ENCODE results near the gene C22orf39.

The C22orf39 gene

DNA sequence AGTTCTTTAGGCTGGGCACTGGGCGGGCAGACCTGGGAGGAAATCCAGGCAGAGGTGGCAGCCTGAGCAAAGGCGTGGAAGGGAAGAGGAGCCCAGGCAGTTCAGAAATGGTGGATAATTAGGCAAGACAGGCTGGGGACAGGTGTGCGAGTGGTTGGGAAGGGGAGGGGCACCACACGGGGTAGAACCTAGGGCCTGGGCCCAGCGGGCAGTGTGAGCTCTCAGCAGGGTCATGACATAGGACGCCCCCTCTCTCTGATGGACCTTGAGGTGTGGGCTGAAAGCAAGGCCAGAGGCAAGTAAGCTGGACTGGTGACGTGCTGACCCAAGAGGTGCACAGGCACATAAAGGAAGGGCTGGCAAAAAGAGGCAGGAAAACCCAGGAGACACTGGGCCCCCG is 24.7 kb upstream of the C22orf39 start:
- Histone ChIP-seq H3K9me3 (no peaks in the 10 kb centered on the region), H3K27ac (no peak overlapping the region), H3K27me3 (no peaks in the 10 kb centered on the region), H3K36me3 (peaks cover 54 to 85% (median 77%) of the 10 kb centered on the region in 3 donors), H3K4me3 (no peak overlapping the region), H3K4me1 (peaks cover 0 to 5% (median 1%) of the 10 kb centered on the region in 4 donors)
- no peak for DNase-seq
- TF ChIP-seq, protein P1, sequence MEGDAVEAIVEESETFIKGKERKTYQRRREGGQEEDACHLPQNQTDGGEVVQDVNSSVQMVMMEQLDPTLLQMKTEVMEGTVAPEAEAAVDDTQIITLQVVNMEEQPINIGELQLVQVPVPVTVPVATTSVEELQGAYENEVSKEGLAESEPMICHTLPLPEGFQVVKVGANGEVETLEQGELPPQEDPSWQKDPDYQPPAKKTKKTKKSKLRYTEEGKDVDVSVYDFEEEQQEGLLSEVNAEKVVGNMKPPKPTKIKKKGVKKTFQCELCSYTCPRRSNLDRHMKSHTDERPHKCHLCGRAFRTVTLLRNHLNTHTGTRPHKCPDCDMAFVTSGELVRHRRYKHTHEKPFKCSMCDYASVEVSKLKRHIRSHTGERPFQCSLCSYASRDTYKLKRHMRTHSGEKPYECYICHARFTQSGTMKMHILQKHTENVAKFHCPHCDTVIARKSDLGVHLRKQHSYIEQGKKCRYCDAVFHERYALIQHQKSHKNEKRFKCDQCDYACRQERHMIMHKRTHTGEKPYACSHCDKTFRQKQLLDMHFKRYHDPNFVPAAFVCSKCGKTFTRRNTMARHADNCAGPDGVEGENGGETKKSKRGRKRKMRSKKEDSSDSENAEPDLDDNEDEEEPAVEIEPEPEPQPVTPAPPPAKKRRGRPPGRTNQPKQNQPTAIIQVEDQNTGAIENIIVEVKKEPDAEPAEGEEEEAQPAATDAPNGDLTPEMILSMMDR (IDR thresholded peaks at IDR 0.05): no peak
- intact Hi-C loops (cut with DNase I; ENCODE audit: low total_unique reads): no loop called here

DNA sequence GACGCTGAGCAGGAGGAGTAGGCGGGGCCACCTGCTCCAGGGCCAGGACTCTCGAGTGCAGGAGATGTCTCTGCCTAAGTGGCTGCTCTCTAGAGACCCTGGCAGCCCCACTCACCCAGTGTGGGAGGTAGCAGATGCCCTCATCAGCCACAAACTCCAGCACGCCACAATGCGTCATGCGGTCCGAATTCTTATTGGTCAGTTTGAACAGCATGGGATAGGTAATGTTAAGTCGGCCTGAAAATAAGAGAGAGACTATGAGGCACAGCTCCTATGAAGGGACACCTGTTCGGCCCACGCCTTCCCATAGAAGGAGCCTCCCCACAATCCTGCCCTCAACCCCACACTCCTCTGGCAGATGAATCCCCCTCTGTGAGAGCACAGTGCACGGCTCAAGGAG is 24.1 kb upstream of the C22orf39 start:
- Histone ChIP-seq H3K27ac (no peak overlapping the region), H3K4me3 (no peak overlapping the region), H3K4me1 (peaks cover 0 to 3% (median 0%) of the 10 kb centered on the region in 4 donors), H3K36me3 (peaks cover 60 to 91% (median 83%) of the 10 kb centered on the region in 3 donors), H3K9me3 (no peaks in the 10 kb centered on the region), H3K27me3 (no peaks in the 10 kb centered on the region)
- intact Hi-C loops (cut with DNase I; ENCODE audit: low total_unique reads): no loop called here
- TF ChIP-seq, protein P1 (IDR thresholded peaks at IDR 0.05): no peak
- DNase-seq: no peak

DNA sequence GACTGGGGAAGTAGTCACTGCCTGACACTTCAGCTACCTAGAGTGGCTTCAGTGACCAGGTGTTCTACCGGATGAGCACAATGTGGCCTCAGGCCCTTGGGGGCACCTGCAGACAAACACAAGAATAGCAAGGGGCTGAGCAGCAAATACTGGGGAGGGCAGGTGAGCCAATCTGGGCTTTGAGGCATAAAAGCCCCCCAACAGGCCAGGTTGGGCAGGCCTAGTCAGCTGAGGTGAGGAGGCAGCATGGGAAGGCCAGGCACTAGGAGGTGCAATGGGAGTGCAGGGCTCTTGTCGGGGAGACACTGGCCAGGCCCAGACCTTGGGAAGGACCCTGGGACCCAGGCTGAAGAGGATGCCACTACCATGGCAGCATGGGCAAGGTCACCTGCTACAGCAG is 22.5 kb upstream of the C22orf39 start:
- TF ChIP-seq, protein P1 (IDR thresholded peaks at IDR 0.05): no peak
- H3K27ac ChIP-seq: no peak overlapping the region
- H3K27me3 ChIP-seq: no peaks in the 10 kb centered on the region
- H3K36me3 ChIP-seq: peaks cover 74 to 100% (median 99%) of the 10 kb centered on the region in 3 donors
- H3K4me1 ChIP-seq: no peaks in the 10 kb centered on the region
- no peak overlapping the region for H3K4me3 ChIP-seq
- H3K9me3 ChIP-seq: no peaks in the 10 kb centered on the region
- DNase-seq: no peak
- intact Hi-C loops (cut with DNase I; ENCODE audit: low total_unique reads): no loop called here

DNA sequence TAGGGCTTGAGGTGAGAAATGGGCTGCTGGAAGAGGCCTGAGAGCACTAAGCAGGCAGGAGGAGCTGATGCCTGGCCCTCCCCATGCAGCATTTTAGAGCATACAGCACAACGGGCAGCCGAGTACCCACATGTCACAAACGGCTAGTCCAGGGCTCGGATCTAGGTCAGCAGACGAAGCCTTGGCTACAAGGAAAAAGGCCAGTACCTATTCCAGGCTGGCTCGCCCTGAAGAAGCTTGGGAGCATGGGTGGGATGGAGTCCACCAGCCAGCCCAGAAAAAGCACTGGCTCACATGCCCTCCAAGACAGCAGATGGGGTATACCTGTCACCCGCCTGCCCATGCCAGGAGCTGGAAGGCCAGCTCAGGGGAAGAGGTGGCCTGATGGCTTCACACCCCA is 21.9 kb upstream of the C22orf39 start:
- intact Hi-C loops (cut with DNase I; ENCODE audit: low total_unique reads): no loop called here
- no peaks in the 10 kb centered on the region for H3K4me1 ChIP-seq

DNA sequence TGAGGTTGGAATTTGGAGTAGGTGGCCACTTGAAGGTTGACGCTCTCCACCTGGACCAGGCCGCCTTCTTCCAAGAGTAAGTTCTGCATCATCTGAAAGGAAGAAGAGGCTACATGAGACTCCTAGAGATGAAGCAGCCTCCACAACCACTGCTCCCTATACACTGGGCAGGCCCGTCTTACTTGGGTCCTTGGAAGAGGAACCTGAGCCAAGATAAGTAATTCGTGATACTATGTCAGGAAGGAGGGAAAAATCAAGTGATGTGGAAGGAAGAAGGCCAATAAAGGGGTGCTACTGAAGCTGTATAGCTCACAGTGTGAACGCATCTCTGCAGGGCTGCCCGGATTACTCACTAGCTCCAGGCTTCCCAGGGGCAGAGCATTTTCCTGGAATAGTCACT is 20.4 kb upstream of the C22orf39 start:
- Histone ChIP-seq H3K36me3 (peaks cover 85 to 97% (median 96%) of the 10 kb centered on the region in 3 donors), H3K4me3 (no peak overlapping the region), H3K9me3 (no peaks in the 10 kb centered on the region), H3K4me1 (no peaks in the 10 kb centered on the region), H3K27me3 (no peaks in the 10 kb centered on the region), H3K27ac (no peak overlapping the region)
- TF ChIP-seq, protein P1 (IDR thresholded peaks at IDR 0.05): no peak
- no peak for DNase-seq
- intact Hi-C loops (cut with DNase I; ENCODE audit: low total_unique reads): no loop called here

More for the DNA sequence above, 21.9 kb upstream of the C22orf39 start:
- TF ChIP-seq, protein P1 (IDR thresholded peaks at IDR 0.05): no peak
- no peak for DNase-seq
- Histone ChIP-seq H3K27ac (no peak overlapping the region), H3K4me3 (no peak overlapping the region), H3K36me3 (peaks cover 74 to 100% (median 100%) of the 10 kb centered on the region in 3 donors), H3K9me3 (no peaks in the 10 kb centered on the region), H3K27me3 (no peaks in the 10 kb centered on the region)
